Measurements from ENCODE around the gene PARD6G. TPM values are rescaled to one million over a fixed set of nuclear protein-coding genes. Genes with fewer than 3 reads are reported as not detected.

The PARD6G gene
- total and polyA plus RNA-seq, 9 of the 15 experiments (the other 6 are each of a cell fraction or from before 2014, with no cell fraction given): 0.03 to 1.2 (median 0.26) TPM

DNA sequence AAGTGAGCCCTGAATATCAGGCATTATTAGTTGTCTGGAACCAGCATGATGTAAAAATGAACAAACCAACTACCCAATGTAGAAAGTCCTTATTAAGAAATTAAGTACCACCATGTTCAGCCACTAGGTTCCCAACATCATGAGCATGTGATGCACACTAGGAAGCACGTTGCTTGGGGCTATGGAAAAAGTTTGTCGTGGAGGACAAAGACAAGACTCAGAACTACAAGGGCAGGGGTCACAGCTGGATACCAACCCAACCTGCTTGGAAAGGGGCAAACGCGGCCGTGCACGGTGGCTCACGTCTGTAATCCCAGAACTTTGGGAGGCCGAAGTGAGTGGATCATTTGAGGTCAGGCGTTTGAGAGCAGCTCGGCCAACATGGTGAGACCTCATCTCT, 74.3 kb downstream of the PARD6G start:
- peaks cover 0 to 6% of the 10 kb centered on the region in 2 experiments; a peak in 1 of 5 replicates for H3K4me1 ChIP-seq (replicated peaks in 1 of 2; ENCODE audit: control insufficient read depth in 2 of 2, insufficient read depth in 2 of 2, low read length in 2 of 2)
- no peak overlapping the region for H2AFZ ChIP-seq (ENCODE audit: low read depth, low read length)
- no peaks in the 10 kb centered on the region for H3K36me3 ChIP-seq (ENCODE audit: control insufficient read depth, insufficient read depth, low read length)
- ATAC-seq (no peak), FAIRE-seq (no peak), DNase-seq (ENCODE audit: extremely low read depth in 1 of 4, low spot score in 3 of 4) (no peak)
- no peaks in the 10 kb centered on the region for H4K20me1 ChIP-seq (replicated peaks; ENCODE audit: control insufficient read depth, insufficient read depth, low read length)
- CTCF ChIA-PET (ENCODE audit: low intra/inter-chr PET ratio): no interaction called here
- no peak overlapping the region for H3K4me2 ChIP-seq (ENCODE audit: insufficient read depth, low read length)
- no peaks in the 10 kb centered on the region for H3K9me1 ChIP-seq (ENCODE audit: control insufficient read depth, insufficient read depth, low read length)
- POLR2A ChIA-PET: interaction anchor here (0.7 kb wide), 1 partner anchor 10 kb away, joined by 3 read pairs; no protein-coding TSS in a partner anchor
- H3K4me3 ChIP-seq: no peak overlapping the region
- H3K27ac ChIP-seq (ENCODE audit: extremely low read depth, low read depth, low read length): no peak overlapping the region
- intact Hi-C loops (cut with micrococcal nuclease) (no loop called here), in situ Hi-C loops (cut with MboI) (no loop called here)
- 0% methylated on average over 10 of the region's 10 CpGs for WGBS (ENCODE audit: insufficient coverage, low coverage, missing lambda C conversion rate)
- no peaks in the 10 kb centered on the region for H3K79me2 ChIP-seq (ENCODE audit: control insufficient read depth, insufficient read depth, low read length)
- H3K9ac ChIP-seq (ENCODE audit: insufficient read depth in 1 of 2, low read depth in 2 of 2, low read length in 2 of 2): no peak overlapping the region
- BruUV-seq (replicated peaks): no TSS peak
- H3K27me3 ChIP-seq (ENCODE audit: control insufficient read depth in 2 of 2, insufficient read depth in 2 of 2, low read length in 2 of 2): peaks cover 9 to 67% of the 10 kb centered on the region in 2 experiments; a peak in 3 of 5 replicates
- H3K9me3 ChIP-seq (replicated peaks; ENCODE audit: control insufficient read depth, insufficient read depth, low read depth, low read length): no peaks in the 10 kb centered on the region
- no peak for TF ChIP-seq CSDE1 (IDR thresholded peaks at IDR 0.05)
- TF ChIP-seq ZNF354B (CRISPR knock-in tag; IDR thresholded peaks at IDR 0.05): no peak
- TF ChIP-seq TCFL5 (CRISPR knock-in tag; conservative IDR thresholded peaks at IDR 0.05): no peak
- TF ChIP-seq KAT8 (IDR thresholded peaks at IDR 0.05; ENCODE audit: low read depth): no peak
- no peak for TF ChIP-seq ZNF263 (CRISPR knock-in tag; IDR thresholded peaks at IDR 0.05; ENCODE audit: borderline replicate concordance)
- no peak for TF ChIP-seq FOXK2 (conservative IDR thresholded peaks at IDR 0.05 in 1 of 2, IDR thresholded peaks at IDR 0.05 in 1 of 2; ENCODE audit: low read depth in 2 of 2)
- TF ChIP-seq NCOA1 (IDR thresholded peaks at IDR 0.05; ENCODE audit: low read depth): no peak
- no peak for TF ChIP-seq TEAD4 (IDR thresholded peaks at IDR 0.05; ENCODE audit: low read length)
- TF ChIP-seq TEAD4 (CRISPR knock-in tag; IDR thresholded peaks at IDR 0.05; ENCODE audit: borderline replicate concordance): no peak
- TF ChIP-seq CBX5 (IDR thresholded peaks at IDR 0.05; ENCODE audit: borderline replicate concordance, low read depth): no peak
- no peak for TF ChIP-seq MIER1 (IDR thresholded peaks at IDR 0.05; ENCODE audit: low read depth)
- TF ChIP-seq, protein P1, sequence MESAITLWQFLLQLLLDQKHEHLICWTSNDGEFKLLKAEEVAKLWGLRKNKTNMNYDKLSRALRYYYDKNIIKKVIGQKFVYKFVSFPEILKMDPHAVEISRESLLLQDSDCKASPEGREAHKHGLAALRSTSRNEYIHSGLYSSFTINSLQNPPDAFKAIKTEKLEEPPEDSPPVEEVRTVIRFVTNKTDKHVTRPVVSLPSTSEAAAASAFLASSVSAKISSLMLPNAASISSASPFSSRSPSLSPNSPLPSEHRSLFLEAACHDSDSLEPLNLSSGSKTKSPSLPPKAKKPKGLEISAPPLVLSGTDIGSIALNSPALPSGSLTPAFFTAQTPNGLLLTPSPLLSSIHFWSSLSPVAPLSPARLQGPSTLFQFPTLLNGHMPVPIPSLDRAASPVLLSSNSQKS (CRISPR knock-in tag; IDR thresholded peaks at IDR 0.05): no peak
- no peak for TF ChIP-seq CCAR2 (IDR thresholded peaks at IDR 0.05; ENCODE audit: low read depth, low read length)
- TF ChIP-seq, protein P2, sequence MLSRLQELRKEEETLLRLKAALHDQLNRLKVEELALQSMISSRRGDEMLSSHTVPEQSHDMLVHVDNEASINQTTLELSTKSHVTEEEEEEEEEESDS (CRISPR knock-in tag; IDR thresholded peaks at IDR 0.05): no peak
- TF ChIP-seq, protein P3, sequence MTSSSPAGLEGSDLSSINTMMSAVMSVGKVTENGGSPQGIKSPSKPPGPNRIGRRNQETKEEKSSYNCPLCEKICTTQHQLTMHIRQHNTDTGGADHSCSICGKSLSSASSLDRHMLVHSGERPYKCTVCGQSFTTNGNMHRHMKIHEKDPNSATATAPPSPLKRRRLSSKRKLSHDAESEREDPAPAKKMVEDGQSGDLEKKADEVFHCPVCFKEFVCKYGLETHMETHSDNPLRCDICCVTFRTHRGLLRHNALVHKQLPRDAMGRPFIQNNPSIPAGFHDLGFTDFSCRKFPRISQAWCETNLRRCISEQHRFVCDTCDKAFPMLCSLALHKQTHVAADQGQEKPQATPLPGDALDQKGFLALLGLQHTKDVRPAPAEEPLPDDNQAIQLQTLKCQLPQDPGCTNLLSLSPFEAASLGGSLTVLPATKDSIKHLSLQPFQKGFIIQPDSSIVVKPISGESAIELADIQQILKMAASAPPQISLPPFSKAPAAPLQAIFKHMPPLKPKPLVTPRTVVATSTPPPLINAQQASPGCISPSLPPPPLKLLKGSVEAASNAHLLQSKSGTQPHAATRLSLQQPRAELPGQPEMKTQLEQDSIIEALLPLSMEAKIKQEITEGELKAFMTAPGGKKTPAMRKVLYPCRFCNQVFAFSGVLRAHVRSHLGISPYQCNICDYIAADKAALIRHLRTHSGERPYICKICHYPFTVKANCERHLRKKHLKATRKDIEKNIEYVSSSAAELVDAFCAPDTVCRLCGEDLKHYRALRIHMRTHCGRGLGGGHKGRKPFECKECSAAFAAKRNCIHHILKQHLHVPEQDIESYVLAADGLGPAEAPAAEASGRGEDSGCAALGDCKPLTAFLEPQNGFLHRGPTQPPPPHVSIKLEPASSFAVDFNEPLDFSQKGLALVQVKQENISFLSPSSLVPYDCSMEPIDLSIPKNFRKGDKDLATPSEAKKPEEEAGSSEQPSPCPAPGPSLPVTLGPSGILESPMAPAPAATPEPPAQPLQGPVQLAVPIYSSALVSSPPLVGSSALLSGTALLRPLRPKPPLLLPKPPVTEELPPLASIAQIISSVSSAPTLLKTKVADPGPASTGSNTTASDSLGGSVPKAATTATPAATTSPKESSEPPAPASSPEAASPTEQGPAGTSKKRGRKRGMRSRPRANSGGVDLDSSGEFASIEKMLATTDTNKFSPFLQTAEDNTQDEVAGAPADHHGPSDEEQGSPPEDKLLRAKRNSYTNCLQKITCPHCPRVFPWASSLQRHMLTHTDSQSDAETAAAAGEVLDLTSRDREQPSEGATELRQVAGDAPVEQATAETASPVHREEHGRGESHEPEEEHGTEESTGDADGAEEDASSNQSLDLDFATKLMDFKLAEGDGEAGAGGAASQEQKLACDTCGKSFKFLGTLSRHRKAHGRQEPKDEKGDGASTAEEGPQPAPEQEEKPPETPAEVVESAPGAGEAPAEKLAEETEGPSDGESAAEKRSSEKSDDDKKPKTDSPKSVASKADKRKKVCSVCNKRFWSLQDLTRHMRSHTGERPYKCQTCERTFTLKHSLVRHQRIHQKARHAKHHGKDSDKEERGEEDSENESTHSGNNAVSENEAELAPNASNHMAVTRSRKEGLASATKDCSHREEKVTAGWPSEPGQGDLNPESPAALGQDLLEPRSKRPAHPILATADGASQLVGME (CRISPR knock-in tag; IDR thresholded peaks at IDR 0.05): no peak
- TF ChIP-seq GABPB2 (CRISPR knock-in tag; conservative IDR thresholded peaks at IDR 0.05): no peak
- TF ChIP-seq JUND (IDR thresholded peaks at IDR 0.05; ENCODE audit: borderline replicate concordance, low read depth, low read length): no peak
- TF ChIP-seq JUND (tag; IDR thresholded peaks at IDR 0.05; ENCODE audit: borderline replicate concordance, low read depth, low read length): no peak
- TF ChIP-seq L3MBTL2 (IDR thresholded peaks at IDR 0.05): no peak
